Aorta (tissue), 5 donors: ENCODE measurements around the gene SEMA3F. TPM values are rescaled to one million over a fixed set of nuclear protein-coding genes. Genes with fewer than 3 reads are reported as not detected.
A peak's percentile ranks its signal among the peaks of the same experiment; 100 is the strongest.

Source experiments
- ATAC-seq: fragments of 200-7000 bp; cut with Tn5 transposase; one replicate; pipeline ENCODE4 v1.9.1; 2022; ENCODE audit warnings: moderate library complexity; ENCODE audit not compliant: low FRiP score
- DNase-seq, 2 donors: peaks; one replicate each; pipeline ENCODE4 v3.0.0-alpha.2; 2020
- H3K27ac ChIP-seq, 2 donors: one replicate each; pipeline ENCODE4 v1.5.1; 2013; ENCODE audit warnings: low read length in 2 of 2, mild to moderate bottlenecking in 2 of 2, moderate library complexity in 2 of 2, control low read depth in 1 of 2, inconsistent platforms in 1 of 2, low read depth in 1 of 2
- H3K27me3 ChIP-seq, 2 donors: one replicate each; pipeline ENCODE4 v1.6.1; 2013; ENCODE audit warnings: control low read depth in 1 of 2, low read length in 1 of 2, mild to moderate bottlenecking in 1 of 2, moderate library complexity in 1 of 2; ENCODE audit not compliant: insufficient read depth in 2 of 2, control insufficient read depth in 1 of 2
- H3K36me3 ChIP-seq, 2 donors: one replicate each; pipeline ENCODE4 v1.6.1; 2013; ENCODE audit warnings: control low read depth in 1 of 2, low read length in 1 of 2, mild to moderate bottlenecking in 1 of 2; ENCODE audit not compliant: insufficient read depth in 2 of 2, control insufficient read depth in 1 of 2
- H3K4me1 ChIP-seq, 2 donors: one replicate each; pipeline ENCODE4 v1.6.1; 2013; ENCODE audit warnings: low read length in 2 of 2, control low read depth in 1 of 2, mild to moderate bottlenecking in 1 of 2, moderate library complexity in 1 of 2; ENCODE audit not compliant: insufficient read depth in 2 of 2, control insufficient read depth in 1 of 2
- H3K4me3 ChIP-seq, 2 donors: one replicate each; pipeline ENCODE4 v1.5.1; 2013; ENCODE audit warnings: low read length in 2 of 2, control low read depth in 1 of 2, mild to moderate bottlenecking in 1 of 2
- H3K9me3 ChIP-seq: one replicate; pipeline ENCODE4 v1.6.1; 2013; ENCODE audit warnings: mild to moderate bottlenecking, low read length; ENCODE audit not compliant: control insufficient read depth
- WGBS, 2 donors: extraction: QIAGEN DNeasy Blood & Tissue Kit; methylation state at CpG; one replicate each; pipeline ENCODE4 v1.1.7; 2013; 5-methylcytosine and 5-hydroxymethylcytosine counted together
- intact Hi-C, 2 donors: fragments of 100-400 bp; cut with DNase I; formaldehyde crosslinking; loops; one replicate each; pipeline versions ENCODE4 v1.14.2 to v1.15.0; 2022
- polyA plus RNA-seq, 2 donors: library from polyadenylated mRNA; stranded (reverse); fragments of 200-250 nt; gene quantifications; one replicate each; pipeline ENCODE4 v1.2.3, GENCODE V29; 2013
- total RNA-seq, 2 donors: library from RNA; stranded (reverse); fragmentation: NEBNext Ultra II Directional; extraction: Animal tissue kit (Norgen Biotek cat#: 25700); gene quantifications; one replicate each; pipeline ENCODE4 v1.2.1, GENCODE V29; 2021
- donor health status: healthy with polysubstance abuse.
- donor health status: Bipolar disorder and iron deficiency.
- donor health status: DM: no; HTN: no; CAD: no.
- donor health status: DM: no; HTN: no; CAD: no.
- donor health status: DM: yes; HTN: yes; CAD: no.

The SEMA3F gene
- total and polyA plus RNA-seq, 4 donors, result 10.3 to 40.3 (median 28.3) TPM

- intact Hi-C loops, result no loop called here
- Histone ChIP-seq H3K27ac (no peak overlapping the region), H3K9me3 (no peaks in the 10 kb centered on the region), H3K27me3 (no peaks in the 10 kb centered on the region), H3K36me3 (no peaks in the 10 kb centered on the region), H3K4me3 (no peak overlapping the region), H3K4me1 (no peaks in the 10 kb centered on the region)
- no peak for ATAC-seq
- DNase-seq, result no peak
- 91 to 100% methylated on average over 1 of the region's 1 CpG for WGBS, 2 donors
Observed at GRCh38 chr3:50150404-50150750, 4.7 kb upstream of the SEMA3F start.

GRCh38 chr3:50150863-50151686 lies 4.0 kb upstream of the SEMA3F start:
- no peaks in the 10 kb centered on the region for H3K9me3 ChIP-seq
- no peaks in the 10 kb centered on the region for H3K4me1 ChIP-seq
- H3K27me3 ChIP-seq, result no peaks in the 10 kb centered on the region
- no peak for DNase-seq
- H3K4me3 ChIP-seq, result no peak overlapping the region
- H3K27ac ChIP-seq, result no peak overlapping the region
- no peak for ATAC-seq
- intact Hi-C loops, result no loop called here
- H3K36me3 ChIP-seq, result no peaks in the 10 kb centered on the region
- 35 to 43% methylated on average over 16 to 18 of the region's 18 CpGs for WGBS, 2 donors

DNA sequence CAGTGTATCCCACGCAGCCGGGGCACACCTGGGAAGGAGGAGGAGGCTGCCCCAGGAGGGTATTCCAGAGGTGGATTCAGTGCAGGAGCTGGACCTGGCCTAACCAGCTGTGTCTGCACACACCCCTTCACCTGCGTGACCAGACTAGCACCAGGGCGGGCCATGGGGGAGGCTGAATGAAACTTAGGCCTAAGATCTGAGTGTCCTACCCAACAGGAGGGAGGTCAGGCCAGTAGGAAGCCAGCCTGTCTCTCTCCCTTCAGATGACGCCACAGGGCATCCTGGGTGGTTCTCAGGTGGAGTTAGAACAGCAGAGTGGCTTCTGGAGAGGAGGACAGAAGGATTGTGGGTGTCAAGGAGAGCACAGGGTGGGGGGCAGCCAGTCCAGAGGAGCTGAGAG lies 3.4 kb upstream of the SEMA3F start:
- H3K9me3 ChIP-seq, result no peaks in the 10 kb centered on the region
- no peak overlapping the region for H3K4me3 ChIP-seq
- DNase-seq (no peak), ATAC-seq (no peak)
- H3K27ac ChIP-seq, result no peak overlapping the region
- 74 to 92% methylated on average over 4 to 5 of the region's 5 CpGs for WGBS, 2 donors
- H3K4me1 ChIP-seq, result no peaks in the 10 kb centered on the region
- H3K36me3 ChIP-seq, result no peaks in the 10 kb centered on the region
- no peaks in the 10 kb centered on the region for H3K27me3 ChIP-seq
- intact Hi-C loops, result no loop called here

GRCh38 chr3:50153782-50154475 lies 1.2 kb upstream of the SEMA3F start:
- ATAC-seq (no peak), DNase-seq (no peak)
- H3K27ac ChIP-seq, result no peak overlapping the region
- no peaks in the 10 kb centered on the region for H3K9me3 ChIP-seq
- H3K4me3 ChIP-seq, result no peak overlapping the region
- no peaks in the 10 kb centered on the region for H3K4me1 ChIP-seq
- WGBS, 2 donors, result 74 to 80% methylated on average over 9 of the region's 9 CpGs
- H3K36me3 ChIP-seq, result no peaks in the 10 kb centered on the region
- intact Hi-C loops, result no loop called here
- H3K27me3 ChIP-seq, result no peaks in the 10 kb centered on the region

DNA sequence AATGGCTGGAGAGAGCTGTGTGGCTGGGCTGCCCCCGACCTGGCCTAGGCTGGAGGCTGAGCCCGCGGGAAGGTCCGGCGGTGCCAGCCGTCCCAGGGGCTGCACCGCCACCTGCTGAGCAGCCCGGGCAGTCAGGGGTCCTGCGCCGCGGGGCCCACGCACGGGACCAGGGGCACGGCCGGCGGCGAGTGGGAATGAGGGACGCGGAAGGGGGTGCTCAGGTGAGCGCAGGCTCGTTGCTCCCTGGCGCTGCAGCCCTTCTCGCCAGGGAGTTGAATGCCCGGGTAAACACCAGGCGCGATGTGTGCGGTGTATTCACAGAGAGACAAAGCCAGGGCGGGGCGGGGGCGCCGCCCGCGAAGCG lies 666 bp upstream of the SEMA3F start:
- Histone ChIP-seq H3K4me1 (no peaks in the 10 kb centered on the region), H3K27me3 (no peaks in the 10 kb centered on the region), H3K9me3 (no peaks in the 10 kb centered on the region), H3K4me3 (no peak overlapping the region), H3K27ac (no peak overlapping the region), H3K36me3 (no peaks in the 10 kb centered on the region)
- DNase-seq (no peak), ATAC-seq (no peak)
- 7 to 9% methylated on average over 27 to 34 of the region's 34 CpGs for WGBS, 2 donors
- intact Hi-C loops, result no loop called here

DNA sequence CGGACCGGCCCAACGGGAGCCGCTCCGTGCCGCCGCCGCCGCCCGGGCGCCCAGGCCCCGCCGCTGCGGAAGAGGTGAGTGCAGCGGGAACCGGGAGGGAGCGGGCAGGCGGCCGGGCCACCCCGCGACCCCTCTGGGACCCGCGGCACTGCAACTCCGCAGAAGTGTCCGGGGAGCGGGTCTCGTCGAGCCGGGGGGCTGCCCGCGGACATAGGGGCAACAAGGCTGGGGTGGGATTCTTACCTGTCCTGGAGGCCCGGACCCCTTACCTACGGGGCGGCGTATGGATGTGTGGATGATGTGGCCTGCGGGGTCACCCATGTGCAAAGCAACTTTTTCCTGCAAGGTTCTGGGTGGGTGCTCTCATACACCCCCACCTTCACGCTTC lies 361 bp downstream of the SEMA3F start:
- ATAC-seq, result no peak
- no peaks in the 10 kb centered on the region for H3K4me1 ChIP-seq
- no peaks in the 10 kb centered on the region for H3K9me3 ChIP-seq
- intact Hi-C loops, result no loop called here
- 1 to 2% methylated on average over 21 to 37 of the region's 37 CpGs for WGBS, 2 donors
- no peak for DNase-seq
- H3K4me3 ChIP-seq, result peak overlapping the region; percentile 48 to 64
- H3K27ac ChIP-seq, result no peak overlapping the region
- no peaks in the 10 kb centered on the region for H3K27me3 ChIP-seq
- H3K36me3 ChIP-seq, result no peaks in the 10 kb centered on the region

DNA sequence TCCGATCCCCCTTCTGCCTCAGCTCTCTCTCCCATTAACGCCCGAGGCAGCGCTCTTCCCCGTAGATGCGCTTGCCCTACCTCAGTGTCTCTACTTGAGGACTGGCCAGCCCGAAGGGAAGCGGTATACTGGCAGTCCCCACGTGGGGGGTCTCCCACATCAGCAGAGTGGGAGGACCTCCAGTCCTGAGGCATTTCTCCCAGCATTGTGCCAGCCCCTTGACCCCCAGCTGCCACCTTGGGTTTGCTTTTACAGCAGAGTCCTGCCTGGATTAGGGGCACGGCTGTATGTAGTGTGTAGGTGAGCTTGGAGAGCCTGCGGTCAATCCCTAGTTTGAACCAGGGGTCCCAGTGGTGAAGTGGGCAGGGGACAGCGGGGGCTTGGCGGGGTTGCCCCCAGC lies 767 bp downstream of the SEMA3F start:
- intact Hi-C loops, result no loop called here
- H3K4me3 ChIP-seq, result peak overlapping the region in 1 of 2 donors; percentile 64
- ATAC-seq (no peak), DNase-seq (no peak)
- H3K9me3 ChIP-seq, result no peaks in the 10 kb centered on the region
- WGBS, 2 donors, result 15 to 32% methylated on average over 13 of the region's 13 CpGs
- no peaks in the 10 kb centered on the region for H3K27me3 ChIP-seq
- H3K27ac ChIP-seq, result no peak overlapping the region
- H3K36me3 ChIP-seq, result no peaks in the 10 kb centered on the region
- H3K4me1 ChIP-seq, result no peaks in the 10 kb centered on the region

GRCh38 chr3:50156549-50157493 lies 1.7 kb downstream of the SEMA3F start:
- no peak for DNase-seq
- Histone ChIP-seq H3K27me3 (no peaks in the 10 kb centered on the region), H3K36me3 (no peaks in the 10 kb centered on the region), H3K27ac (no peak overlapping the region), H3K4me1 (no peaks in the 10 kb centered on the region), H3K9me3 (no peaks in the 10 kb centered on the region), H3K4me3 (peak overlapping the region in 1 of 2 donors; percentile 41)
- intact Hi-C loops, result no loop called here
- 13 to 23% methylated on average over 19 to 20 of the region's 20 CpGs for WGBS, 2 donors
- peak; percentile 2 for ATAC-seq
